A673 (cell line): ENCODE results near the gene LRRC41.

Experiments used
- CTCF ChIP-seq: fragments of 300-800, 200-600 bp; sonication (generic); conservative IDR thresholded peaks from 2 replicates; pipeline ENCODE4 v1.5.1; 2017; ENCODE audit warnings: low read depth, mild to moderate bottlenecking, antibody characterized with exemption, low read length, moderate library complexity, mixed read lengths
- EZH2 ChIP-seq: fragments of 200-600 bp; sonication (generic); IDR thresholded peaks from 2 replicates; pipeline ENCODE4 v1.6.1; 2017; ENCODE audit warnings: borderline replicate concordance, low read depth, mild to moderate bottlenecking, mixed read lengths, antibody characterized with exemption, low read length; ENCODE audit not compliant: poor library complexity, severe bottlenecking

GRCh38 chr1:46288485-46289133 is 14.8 kb downstream of the LRRC41 start:
- no peak for TF ChIP-seq CTCF
- TF ChIP-seq EZH2, result no peak
